KBM-7 (cell line): Measurements from ENCODE around the gene ACTA2.

Source experiments
- DNase-seq: peaks from one replicate; pipeline ENCODE4 v3.0.0-alpha.2; 2015
- in situ Hi-C: fragments of 300-500 bp; cut with MboI; formaldehyde crosslinking; loops from 2 replicates; pipeline ENCODE4 v1.14.3; 2020; ENCODE audit warnings: low sequenced_read_pairs, low pct_unique_long_range_greater_than_20kb, mixed read lengths

Gene ACTA2

GRCh38 chr10:88952647-88953111, at the start of gene ACTA2:
TSS of gene ACTA2 (minus strand) at chr10:88952773. CDS start at chr10:88948930, 3,843 bp downstream.
- no peak for DNase-seq
- in situ Hi-C loops, result no loop called here

GRCh38 chr10:89001729-89002072, 49.1 kb upstream of the ACTA2 start:
- in situ Hi-C loops, result no loop called here
- DNase-seq, result no peak

GRCh38 chr10:89001024-89001728, 48.6 kb upstream of the ACTA2 start:
- in situ Hi-C loops, result no loop called here
- DNase-seq, result no peak

- no peak for DNase-seq
- in situ Hi-C loops, result no loop called here
Observed at GRCh38 chr10:88999625-89000024, 47.1 kb upstream of the ACTA2 start.

GRCh38 chr10:88996927-88997326, 44.4 kb upstream of the ACTA2 start:
- in situ Hi-C loops, result no loop called here

GRCh38 chr10:88995156-88995876, 42.7 kb upstream of the ACTA2 start:
- no peak for DNase-seq
- in situ Hi-C loops, result no loop called here

More at GRCh38 chr10:88996927-88997326, 44.4 kb upstream of the ACTA2 start:
- peak; percentile 70 for DNase-seq

GRCh38 chr10:88994019-88994418, 41.4 kb upstream of the ACTA2 start:
- in situ Hi-C loops, result no loop called here
- DNase-seq, result no peak

- DNase-seq, result no peak
Observed at GRCh38 chr10:88992921-88993524, 40.5 kb upstream of the ACTA2 start.

GRCh38 chr10:88991899-88992320, 39.3 kb upstream of the ACTA2 start:
- no peak for DNase-seq

More at GRCh38 chr10:88992921-88993524, 40.5 kb upstream of the ACTA2 start:
- in situ Hi-C loops, result no loop called here

GRCh38 chr10:88991161-88991898, 38.8 kb upstream of the ACTA2 start:
- in situ Hi-C loops, result no loop called here
- peak; percentile 93 for DNase-seq

More at GRCh38 chr10:88991899-88992320, 39.3 kb upstream of the ACTA2 start:
- in situ Hi-C loops, result no loop called here

- DNase-seq, result peak; percentile 87
- in situ Hi-C loops, result no loop called here
Observed at GRCh38 chr10:88990384-88991160, 38.0 kb upstream of the ACTA2 start, which contains the start of gene FAS. TSS of gene FAS (plus strand) at chr10:88990798. CDS start at chr10:88990877, 79 bp downstream.

GRCh38 chr10:88989824-88990383, 37.3 kb upstream of the ACTA2 start:
- DNase-seq, result no peak
- in situ Hi-C loops, result no loop called here

GRCh38 chr10:88989423-88989822, 36.9 kb upstream of the ACTA2 start:
- DNase-seq, result no peak
- in situ Hi-C loops, result no loop called here

- in situ Hi-C loops, result no loop called here
- no peak for DNase-seq
Observed at GRCh38 chr10:88987840-88988239, 35.3 kb upstream of the ACTA2 start.

- no peak for DNase-seq
- in situ Hi-C loops, result no loop called here
Observed at GRCh38 chr10:88987243-88987725, 34.7 kb upstream of the ACTA2 start.

- DNase-seq, result peak; percentile 47
- in situ Hi-C loops, result no loop called here
Observed at GRCh38 chr10:88986549-88987242, 34.1 kb upstream of the ACTA2 start.

- DNase-seq, result no peak
- in situ Hi-C loops, result no loop called here
Observed at GRCh38 chr10:88984525-88984924, 32.0 kb upstream of the ACTA2 start.

- DNase-seq, result no peak
- in situ Hi-C loops, result no loop called here
Observed at GRCh38 chr10:88983939-88984338, 31.4 kb upstream of the ACTA2 start.
